HEK293T (cell line): Measurements from ENCODE around the gene TARBP1.

ENCODE experiments used
- CTCF ChIA-PET: fragments of 350-600 bp; formaldehyde crosslinking; extraction: SDS; loops from one replicate; lab custom pipeline; 2021; ENCODE audit warnings: antibody characterized with exemption, inconsistent platforms; lab: Yijun Ruan, JAX
- POLR2A ChIA-PET: fragments of 350-600 bp; formaldehyde crosslinking; extraction: SDS; loops from one replicate; lab custom pipeline; 2020; ENCODE audit warnings: antibody characterized with exemption, inconsistent platforms; lab: Yijun Ruan, JAX
- DNase-seq: peaks from one replicate; pipeline ENCODE4 v3.0.0; 2012; ENCODE audit warnings: mixed read lengths; ENCODE audit errors: extremely low spot score
- ARNT ChIP-seq: fragments of 450-650 bp; IDR thresholded peaks from 2 replicates; pipeline ENCODE4 v1.6.1; 2017; ENCODE audit warnings: mild to moderate bottlenecking
- BHLHE40 ChIP-seq: fragments of 450-650 bp; IDR thresholded peaks from 2 replicates; pipeline ENCODE4 v1.6.1; 2016; ENCODE audit warnings: mild to moderate bottlenecking, moderate library complexity, borderline replicate concordance
- CTBP1 ChIP-seq: fragments of 450-650 bp; IDR thresholded peaks from 2 replicates; pipeline ENCODE4 v1.6.1; 2016; ENCODE audit warnings: borderline replicate concordance
- ELF4 ChIP-seq: fragments of 450-650 bp; IDR thresholded peaks from 2 replicates; pipeline ENCODE4 v1.6.1; 2017; ENCODE audit warnings: antibody characterized with exemption
- FOXA1 ChIP-seq: fragments of 450-650 bp; IDR thresholded peaks from 2 replicates; pipeline ENCODE4 v1.6.1; 2016; ENCODE audit warnings: mild to moderate bottlenecking
- FOXK2 ChIP-seq: fragments of 450-650 bp; IDR thresholded peaks from 2 replicates; pipeline ENCODE4 v1.6.1; 2016; ENCODE audit warnings: mild to moderate bottlenecking
- FOXM1 ChIP-seq: fragments of 450-650 bp; IDR thresholded peaks from 2 replicates; pipeline ENCODE4 v1.6.1; 2017; ENCODE audit warnings: mild to moderate bottlenecking, borderline replicate concordance
- HDGF ChIP-seq: fragments of 450-650 bp; IDR thresholded peaks from 2 replicates; pipeline ENCODE4 v1.6.1; 2017; ENCODE audit warnings: antibody characterized with exemption, borderline replicate concordance
- L3MBTL2 ChIP-seq: fragments of 450-650 bp; conservative IDR thresholded peaks from 2 replicates; pipeline ENCODE4 v1.6.1; 2016; ENCODE audit warnings: mild to moderate bottlenecking
- LEF1 ChIP-seq: fragments of 450-650 bp; IDR thresholded peaks from 2 replicates; pipeline ENCODE4 v1.6.1; 2017; ENCODE audit warnings: mild to moderate bottlenecking, borderline replicate concordance
- NFRKB ChIP-seq: fragments of 450-650 bp; IDR thresholded peaks from 2 replicates; pipeline ENCODE4 v1.6.1; 2016; ENCODE audit warnings: mild to moderate bottlenecking, moderate library complexity
- SP1 ChIP-seq: fragments of 450-650 bp; IDR thresholded peaks from 2 replicates; pipeline ENCODE4 v1.6.1; 2017
- SUZ12 ChIP-seq: fragments of 450-650 bp; IDR thresholded peaks from 2 replicates; pipeline ENCODE4 v1.6.1; 2016; ENCODE audit warnings: mild to moderate bottlenecking
- TARDBP ChIP-seq: fragments of 450-650 bp; IDR thresholded peaks from 2 replicates; pipeline ENCODE4 v1.6.1; 2016
- ZNF384 ChIP-seq: fragments of 450-650 bp; IDR thresholded peaks from 2 replicates; pipeline ENCODE4 v1.6.1; 2016
- TF ChIP-seq, protein P1 (sequence below): fragments of 450-650 bp; IDR thresholded peaks from 2 replicates; pipeline ENCODE4 v1.6.1; 2016

The TARBP1 gene

GRCh38 chr1:234433563-234434285 is 45.3 kb downstream of the TARBP1 start:
- POLR2A ChIA-PET, result no interaction called here
- no peak for TF ChIP-seq FOXA1
- TF ChIP-seq, protein P1, sequence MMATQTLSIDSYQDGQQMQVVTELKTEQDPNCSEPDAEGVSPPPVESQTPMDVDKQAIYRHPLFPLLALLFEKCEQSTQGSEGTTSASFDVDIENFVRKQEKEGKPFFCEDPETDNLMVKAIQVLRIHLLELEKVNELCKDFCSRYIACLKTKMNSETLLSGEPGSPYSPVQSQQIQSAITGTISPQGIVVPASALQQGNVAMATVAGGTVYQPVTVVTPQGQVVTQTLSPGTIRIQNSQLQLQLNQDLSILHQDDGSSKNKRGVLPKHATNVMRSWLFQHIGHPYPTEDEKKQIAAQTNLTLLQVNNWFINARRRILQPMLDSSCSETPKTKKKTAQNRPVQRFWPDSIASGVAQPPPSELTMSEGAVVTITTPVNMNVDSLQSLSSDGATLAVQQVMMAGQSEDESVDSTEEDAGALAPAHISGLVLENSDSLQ, result no peak
- no peak for TF ChIP-seq SUZ12
- TF ChIP-seq TARDBP, result no peak
- TF ChIP-seq ZNF384, result no peak
- no peak for TF ChIP-seq NFRKB
- no peak for TF ChIP-seq BHLHE40
- TF ChIP-seq LEF1, result no peak
- no peak for TF ChIP-seq ELF4
- TF ChIP-seq ARNT, result no peak
- CTCF ChIA-PET, result no interaction called here
- DNase-seq, result no peak

DNA sequence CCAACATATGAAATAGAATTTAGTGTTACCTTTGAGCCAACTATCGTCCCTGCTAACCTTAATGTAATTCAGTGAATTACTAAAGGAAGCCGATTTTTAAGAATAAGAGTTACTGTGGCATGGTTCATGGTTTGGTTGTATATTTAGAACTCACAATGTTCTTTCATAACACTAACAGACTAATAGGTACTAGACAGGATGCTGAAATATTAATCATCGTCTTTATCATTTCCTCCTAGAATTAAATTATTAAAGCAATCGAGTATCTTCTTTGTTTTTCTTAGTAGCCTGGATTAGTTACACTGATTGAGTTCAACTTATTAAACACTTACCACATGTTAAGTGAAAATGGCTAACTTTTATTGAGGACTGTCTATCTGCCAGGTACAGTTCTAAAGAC is 47.7 kb downstream of the TARBP1 start:
- no peak for TF ChIP-seq TARDBP
- ChIA-PET POLR2A (no interaction called here), CTCF (interaction anchor here (0.5 to 0.7 kb wide), 3 partner anchors 158 to 933 kb away, joined by 3 to 5 read pairs (median 3); no protein-coding TSS in a partner anchor)
- no peak for DNase-seq

- TF ChIP-seq FOXM1 (no peak), BHLHE40 (no peak), FOXA1 (no peak), HDGF (no peak), TARDBP (no peak)
- DNase-seq, result no peak
- ChIA-PET POLR2A (interaction anchor here (1.1 kb wide), 1 partner anchor 57 kb away, joined by 4 read pairs; the partner anchor contains the start of gene COA6), CTCF (interaction anchor here (0.5 to 0.7 kb wide), 3 partner anchors 158 to 932 kb away, joined by 3 to 5 read pairs (median 3); no protein-coding TSS in a partner anchor)
Observed at GRCh38 chr1:234430691-234431090, 48.3 kb downstream of the TARBP1 start.

GRCh38 chr1:234429434-234429806 is 49.6 kb downstream of the TARBP1 start:
- DNase-seq, result no peak
- TF ChIP-seq BHLHE40, result no peak
- POLR2A ChIA-PET, result no interaction called here
- CTCF ChIA-PET, result no interaction called here

GRCh38 chr1:234427950-234428646 is 50.9 kb downstream of the TARBP1 start:
- CTCF ChIA-PET, result no interaction called here
- DNase-seq, result no peak
- POLR2A ChIA-PET, result no interaction called here
- no peak for TF ChIP-seq SUZ12
- no peak for TF ChIP-seq FOXA1
- no peak for TF ChIP-seq ELF4
- no peak for TF ChIP-seq FOXM1
- no peak for TF ChIP-seq FOXK2
- no peak for TF ChIP-seq ARNT

- TF ChIP-seq SP1, result no peak
- no peak for TF ChIP-seq SUZ12
- no peak for TF ChIP-seq FOXK2
- TF ChIP-seq ARNT, result no peak
- TF ChIP-seq LEF1, result no peak
- TF ChIP-seq ZNF384, result no peak
- no peak for TF ChIP-seq FOXM1
- TF ChIP-seq ELF4, result no peak
- TF ChIP-seq NFRKB, result no peak
- TF ChIP-seq BHLHE40, result no peak
- TF ChIP-seq, protein P1, result no peak
- no peak for TF ChIP-seq TARDBP
- TF ChIP-seq HDGF, result no peak
- TF ChIP-seq CTBP1, result no peak
- TF ChIP-seq L3MBTL2, result no peak
- TF ChIP-seq FOXA1, result no peak
- ChIA-PET CTCF (no interaction called here), POLR2A (no interaction called here)
Observed at GRCh38 chr1:234413990-234414389, 65.0 kb downstream of the TARBP1 start.

GRCh38 chr1:234413485-234413884 is 65.5 kb downstream of the TARBP1 start:
- ChIA-PET POLR2A (no interaction called here), CTCF (no interaction called here)
- TF ChIP-seq FOXK2 (no peak), CTBP1 (no peak), SUZ12 (no peak), L3MBTL2 (no peak), FOXA1 (no peak)
- no peak for DNase-seq

More at GRCh38 chr1:234413990-234414389, 65.0 kb downstream of the TARBP1 start:
- DNase-seq, result no peak

DNA sequence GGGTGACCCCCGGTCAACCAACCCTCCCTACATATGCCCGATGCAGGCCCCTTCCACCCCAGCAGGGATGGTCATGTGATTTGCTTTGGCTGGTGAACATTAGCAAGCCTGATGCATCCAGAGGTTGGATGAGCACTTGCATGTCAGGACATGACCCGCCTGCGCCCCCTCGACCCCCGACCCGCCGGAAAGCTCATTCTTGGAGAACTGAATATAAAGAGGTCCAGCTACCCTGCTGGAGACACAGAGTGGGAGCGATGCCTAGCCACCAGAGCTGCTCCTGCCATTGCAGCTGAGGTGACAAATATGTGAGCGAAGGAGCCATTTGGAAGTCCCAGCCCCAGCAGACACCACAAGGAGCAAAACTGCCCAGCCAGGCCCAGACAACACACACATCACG is 66.1 kb downstream of the TARBP1 start:
- TF ChIP-seq FOXA1 (no peak), FOXK2 (no peak), LEF1 (no peak), NFRKB (no peak), BHLHE40 (no peak), ARNT (no peak)
- ChIA-PET POLR2A (no interaction called here), CTCF (no interaction called here)
- no peak for DNase-seq
